GM21576 (cell line): Measurements from ENCODE around the gene AFF1.

Experiments
- ATAC-seq: cut with Tn5 transposase; IDR thresholded peaks from one replicate; pipeline ENCODE4 v1.9.1; 2021; ENCODE audit warnings: mild to moderate bottlenecking, moderate library complexity; ENCODE audit not compliant: unreplicated experiment

AFF1 gene

DNA sequence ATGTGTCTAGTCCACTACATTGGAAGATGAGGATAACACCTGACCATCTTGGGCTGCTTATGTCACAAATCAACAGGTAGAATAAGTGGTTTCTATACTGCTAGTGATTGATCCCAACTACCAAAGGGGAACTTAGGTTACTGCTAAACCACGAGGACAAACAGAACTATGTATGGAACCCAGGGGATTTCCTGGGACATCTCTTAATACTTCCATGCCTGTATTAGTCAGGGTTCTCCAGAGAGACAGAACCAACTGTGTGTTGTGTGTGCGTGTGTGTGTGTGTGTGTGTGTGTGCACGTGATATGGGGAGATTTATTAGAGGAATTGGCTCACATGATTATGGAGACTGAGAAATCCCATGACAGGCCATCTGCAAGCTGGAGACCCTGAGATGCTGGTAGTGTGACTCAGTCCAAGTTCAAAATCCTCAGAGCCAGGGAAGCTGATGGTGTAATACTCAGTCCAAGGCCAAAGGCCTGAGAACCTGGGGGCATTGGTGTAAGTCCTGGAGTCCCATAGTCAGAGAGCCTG is 16.2 kb upstream of the AFF1 start:
- no peak for ATAC-seq

DNA sequence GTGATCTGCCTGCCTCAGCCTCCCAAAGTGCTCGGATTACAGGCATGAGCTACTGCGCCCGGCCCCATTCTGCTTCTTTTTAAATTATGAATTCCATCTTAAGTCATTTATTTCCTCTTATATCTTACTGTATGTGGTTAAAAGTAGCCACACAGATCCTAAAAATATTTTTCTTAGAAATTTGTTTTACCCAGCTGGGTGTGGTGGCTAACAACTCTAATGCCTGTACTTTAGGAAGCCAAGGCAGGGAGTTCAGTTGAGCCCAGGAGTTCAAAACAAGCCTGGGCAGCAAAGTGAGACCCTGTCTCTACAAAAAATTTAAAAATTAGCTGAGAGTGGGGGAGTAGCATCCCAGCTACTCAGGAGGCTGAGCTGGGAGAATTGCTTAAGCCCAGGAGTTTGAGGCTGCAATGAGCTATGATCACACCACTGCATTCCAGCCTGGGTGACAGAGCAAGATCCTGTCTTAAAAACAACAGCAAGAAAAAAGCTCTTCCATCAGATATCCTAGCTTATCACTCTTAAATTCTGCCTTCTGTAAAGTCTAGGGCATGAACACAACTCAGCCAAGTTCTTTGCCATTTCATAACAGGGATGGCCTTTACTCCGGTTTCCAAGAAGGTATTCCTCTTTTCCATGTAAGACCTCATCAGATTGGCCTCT is 15.1 kb upstream of the AFF1 start:
- no peak for ATAC-seq

- ATAC-seq, result no peak
Measured at GRCh38 chr4:86921608-86922252, 13.1 kb upstream of the AFF1 start.

DNA sequence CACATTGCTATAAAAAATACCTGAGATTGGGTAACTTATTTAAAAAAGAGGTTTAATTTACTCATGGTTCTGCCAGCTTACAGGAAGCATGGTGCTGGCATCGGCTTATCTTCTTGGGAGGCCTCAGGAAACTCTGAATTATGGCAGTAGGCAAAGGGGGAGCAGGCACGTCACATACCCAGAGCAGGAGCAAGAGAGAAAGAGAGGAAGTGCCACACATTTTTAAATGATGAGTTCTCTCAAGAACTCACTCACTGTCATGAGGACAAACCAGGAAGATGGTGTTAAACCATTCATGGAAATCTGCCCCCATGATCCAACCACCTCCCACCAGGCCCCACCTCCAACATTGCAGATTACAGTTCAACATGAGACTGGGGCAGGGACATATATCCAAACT is 10.0 kb upstream of the AFF1 start:
- ATAC-seq, result no peak

DNA sequence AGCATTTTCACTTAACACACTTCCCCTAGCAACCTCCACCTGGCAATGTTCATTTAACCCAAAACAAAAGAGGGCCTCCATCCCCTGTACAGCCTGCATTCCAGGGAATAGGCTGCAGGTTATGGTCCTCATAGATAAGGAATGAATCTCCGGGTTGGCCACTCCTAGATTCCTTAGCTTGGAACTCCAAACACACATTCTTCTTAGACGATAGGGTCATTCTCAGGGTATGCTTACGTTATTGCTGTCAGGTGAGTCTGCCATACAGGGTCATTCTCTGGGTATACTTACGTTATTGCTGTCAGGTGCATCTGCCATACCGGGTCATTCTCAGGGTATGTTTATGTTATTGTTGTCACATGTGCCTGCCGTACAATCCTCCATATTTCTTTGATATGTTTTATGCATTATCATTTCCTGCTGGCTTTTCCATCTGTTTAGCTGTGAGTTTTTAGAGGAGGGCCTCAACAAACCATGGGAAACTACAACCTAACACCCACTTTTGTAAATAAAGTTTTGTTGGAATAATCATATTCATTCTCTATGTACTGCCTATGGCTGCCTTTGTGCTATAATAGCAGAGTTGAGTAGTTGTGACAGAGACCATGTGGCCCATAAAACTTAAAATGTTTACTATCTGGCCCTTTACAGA is 8.2 kb upstream of the AFF1 start:
- ATAC-seq, result no peak

- ATAC-seq, result no peak
Measured at GRCh38 chr4:86927843-86928395, 6.9 kb upstream of the AFF1 start.

- no peak for ATAC-seq
Measured at GRCh38 chr4:86928400-86929255, 6.2 kb upstream of the AFF1 start.

DNA sequence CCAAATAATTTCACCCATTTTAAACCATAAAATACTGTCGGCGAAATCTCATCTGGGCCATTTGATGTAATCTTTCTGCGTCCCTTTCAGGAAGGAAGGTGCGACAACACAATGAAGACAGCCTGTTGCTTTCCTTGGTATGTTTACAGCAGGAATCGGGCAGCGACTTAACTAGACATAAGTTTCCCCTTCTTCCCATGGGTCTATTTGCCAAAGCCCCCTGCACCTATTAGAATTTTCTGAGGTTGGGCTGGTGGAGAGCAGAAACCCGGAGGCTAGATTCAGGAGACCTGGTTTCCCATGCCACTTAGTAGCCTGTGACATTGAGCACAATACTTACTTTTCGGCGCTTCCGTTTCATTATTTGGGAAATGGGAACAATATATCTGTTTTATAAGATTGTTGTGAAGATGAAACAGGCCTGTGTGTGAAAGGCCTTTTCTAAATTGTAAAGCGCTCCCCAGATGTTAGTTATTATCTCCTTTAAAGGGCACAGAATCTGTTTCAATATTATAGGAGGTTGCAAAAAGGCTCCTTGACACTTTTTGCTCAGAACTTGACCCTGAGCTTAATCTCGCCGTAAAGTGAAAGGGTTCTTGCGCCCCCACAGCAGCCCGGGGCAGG is 552 bp upstream of the AFF1 start:
- ATAC-seq, result no peak

GRCh38 chr4:86935566-86935852 is 698 bp downstream of the AFF1 start:
- ATAC-seq, result no peak

- ATAC-seq, result peak; percentile 32
Measured at GRCh38 chr4:86935853-86936733, 1.3 kb downstream of the AFF1 start.

GRCh38 chr4:86938771-86939520 is 4.1 kb downstream of the AFF1 start:
- ATAC-seq, result no peak

DNA sequence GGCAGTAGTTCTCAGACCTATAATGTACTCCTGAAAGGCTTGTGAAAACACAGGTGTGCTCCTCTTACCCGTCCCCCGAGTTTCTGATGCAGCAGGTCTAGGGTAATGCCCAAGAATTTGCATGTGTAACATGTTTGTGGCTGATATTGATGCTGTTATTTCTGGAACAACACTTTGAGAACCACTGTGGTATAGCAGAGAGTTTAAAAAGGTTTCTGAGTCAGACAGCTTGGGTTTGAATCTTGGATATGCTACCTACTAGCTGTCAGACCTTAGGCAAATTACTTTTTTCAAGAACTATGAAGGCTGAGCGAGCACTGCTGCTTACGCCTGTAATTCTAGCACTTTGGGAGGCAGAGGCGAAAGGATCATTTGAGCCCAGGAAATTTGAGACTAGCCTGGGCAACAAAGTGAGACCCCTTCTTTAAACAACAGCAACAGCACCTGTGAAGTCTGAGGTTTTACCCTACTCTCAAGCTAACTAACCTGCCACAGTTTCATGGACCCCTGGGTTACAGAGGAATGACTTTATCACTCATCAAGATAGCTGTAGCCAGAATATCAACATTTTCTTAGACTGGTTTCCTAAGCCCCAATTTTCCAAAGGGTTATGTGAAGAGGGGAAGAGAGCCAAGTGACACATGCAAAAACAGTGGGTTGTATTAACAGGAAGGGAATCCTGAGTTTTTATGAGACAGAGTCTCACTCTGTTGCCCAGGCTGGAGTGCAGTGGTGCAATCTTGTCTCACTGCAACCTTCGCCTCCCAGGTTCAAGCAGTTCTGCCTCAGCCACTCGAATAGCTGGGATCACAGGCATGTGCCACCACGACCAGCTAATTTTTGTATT is 5.1 kb downstream of the AFF1 start:
- ATAC-seq, result peak; percentile 58

DNA sequence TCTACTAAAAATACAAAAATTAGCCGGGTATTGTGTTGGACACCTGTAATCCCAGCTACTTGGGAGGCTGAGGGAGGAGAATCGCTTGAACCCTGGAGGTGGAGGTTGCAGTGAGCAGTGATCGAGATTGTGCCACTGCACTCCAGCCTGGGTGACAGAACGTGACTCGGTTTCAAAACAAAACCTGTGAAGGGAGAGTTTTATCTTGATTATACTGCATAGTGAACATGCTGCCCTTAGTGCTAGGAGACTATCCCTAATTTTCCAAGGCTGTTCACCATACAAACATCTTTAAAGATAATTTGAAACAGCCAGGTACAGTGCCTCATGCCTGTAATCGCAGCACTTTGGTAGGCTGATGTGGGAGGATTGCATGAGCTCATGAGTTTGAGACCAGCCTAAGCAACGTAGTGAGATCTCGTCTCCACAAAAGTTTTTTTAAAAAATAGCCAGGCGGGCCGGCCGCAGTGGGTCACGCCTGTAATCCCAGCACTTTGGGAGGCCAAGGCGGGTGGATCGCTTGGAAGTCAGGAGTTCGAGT is 6.2 kb downstream of the AFF1 start:
- no peak for ATAC-seq

DNA sequence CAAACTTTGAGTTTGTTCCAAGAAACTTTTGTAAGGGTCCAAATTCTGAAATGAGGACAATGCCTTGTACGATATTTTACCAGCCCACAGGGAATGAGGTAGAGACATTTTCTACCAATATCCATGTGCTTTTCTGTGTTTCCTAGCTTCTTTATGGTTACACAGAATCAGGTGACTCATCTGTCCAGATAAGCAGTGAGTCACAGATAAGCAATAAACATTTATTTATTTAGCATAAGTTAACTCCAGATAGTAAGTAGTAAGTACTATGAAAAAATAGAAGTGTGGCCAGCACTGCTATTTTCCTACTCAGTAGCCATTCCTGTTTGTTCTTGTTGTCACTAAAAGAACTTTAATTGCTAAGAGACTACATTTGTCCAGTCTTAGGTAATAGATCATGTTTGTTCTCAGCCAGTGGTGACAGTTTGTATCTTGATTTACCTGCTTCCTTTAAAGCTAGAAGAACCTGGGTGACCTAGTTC is 7.4 kb downstream of the AFF1 start:
- ATAC-seq, result no peak

DNA sequence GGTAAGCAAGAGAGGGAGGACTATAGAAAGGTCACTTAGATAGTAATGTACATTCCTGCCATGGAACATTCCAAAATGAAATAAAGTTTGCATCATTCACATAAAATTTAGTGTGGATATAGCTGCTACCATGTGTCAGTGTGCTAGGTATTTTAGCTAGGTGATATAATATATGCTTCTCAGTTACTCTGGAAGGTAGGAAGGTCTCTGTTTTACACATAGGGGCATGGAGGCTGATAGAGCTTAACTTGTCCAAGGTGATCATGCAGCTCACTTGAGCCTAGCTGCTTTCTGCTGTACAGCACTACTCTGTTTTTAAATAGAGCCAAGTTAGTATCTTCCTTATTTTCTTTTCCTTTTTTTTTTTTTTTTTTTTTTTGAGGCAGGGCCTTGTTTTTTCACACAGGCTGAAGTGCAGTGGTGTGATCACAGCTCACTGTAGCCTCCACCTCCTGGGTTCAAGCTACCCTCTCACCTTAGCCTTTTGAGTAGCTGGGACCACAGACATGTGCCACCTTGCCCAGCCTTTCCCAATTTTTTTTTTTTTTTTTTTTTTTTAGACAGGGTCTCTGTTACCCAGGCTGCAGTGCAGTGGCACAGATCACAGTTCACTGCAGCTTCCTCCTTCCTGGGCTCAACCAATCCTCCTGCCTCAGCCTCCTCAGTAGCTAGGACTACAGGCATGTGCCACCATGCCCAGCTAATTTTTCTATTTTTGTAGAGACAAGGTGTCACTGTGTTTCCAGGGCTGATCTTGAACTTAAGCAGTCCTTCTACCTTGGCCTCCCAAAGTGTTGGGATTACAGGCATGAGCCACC is 10.4 kb downstream of the AFF1 start:
- no peak for ATAC-seq

- ATAC-seq, result no peak
Measured at GRCh38 chr4:86946868-86947500, 12.2 kb downstream of the AFF1 start.
